CD4-positive, alpha-beta T cell treated with Interleukin-17A for 1 hour (primary cell): ENCODE data around the gene NFYC.
"Not testable (repeated sequence)": the region's sequence is repeated elsewhere in the genome, so short reads cannot be mapped to it uniquely, and the experiment has no call there.

Source experiments
- DNase-seq: peaks from one replicate; pipeline ENCODE4 v3.0.0-alpha.2; 2020

The NFYC gene

DNA sequence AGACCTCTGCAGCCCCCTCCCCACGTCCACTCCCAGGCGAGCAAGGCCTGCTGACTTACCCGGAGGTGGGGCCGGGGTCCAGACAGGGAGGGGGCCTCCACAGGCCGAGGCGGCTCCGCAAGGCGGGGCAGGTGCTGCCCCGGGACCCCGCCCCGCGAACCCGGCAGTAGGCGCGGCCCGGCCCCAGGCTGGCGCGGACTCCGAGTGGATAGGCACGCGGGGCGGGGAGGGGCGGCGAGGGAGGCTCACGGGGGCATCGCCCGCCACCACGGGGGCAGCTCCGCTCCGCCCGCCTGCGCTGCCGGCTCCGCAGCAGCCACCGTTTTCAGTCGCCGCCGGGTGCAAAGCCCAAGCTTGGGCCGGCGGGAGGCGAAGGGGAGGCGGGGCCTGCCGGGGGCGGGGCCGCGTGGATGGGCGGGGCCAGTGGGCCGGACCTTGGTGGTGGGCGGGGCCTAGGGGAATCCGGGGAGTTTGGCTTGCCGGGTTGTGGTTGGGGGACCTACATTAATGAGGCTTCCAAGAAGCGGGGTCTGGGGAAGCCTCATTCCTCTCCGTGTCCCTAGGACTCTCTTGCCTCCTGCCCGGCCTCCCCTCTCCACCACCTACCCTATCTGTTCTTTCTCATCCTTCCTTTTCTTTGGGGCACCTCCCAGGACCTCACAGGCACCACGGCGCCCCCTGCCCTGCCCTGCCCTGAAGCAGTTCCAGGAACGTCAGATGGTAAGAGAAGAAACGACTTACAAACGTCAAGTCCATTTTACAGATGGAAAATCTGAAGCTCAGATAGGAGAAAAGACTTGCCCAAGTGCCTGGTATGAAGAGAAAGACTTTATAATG, 26.0 kb upstream of the NFYC start, which contains the start of gene RIMS3:
Gene RIMS3 (minus strand): TSS at position 348 of the 837 bp plus-strand sequence. CDS start 23,757 bp downstream, outside the sequence.
- peak; percentile 88 for DNase-seq

GRCh38 chr1:40668769-40669525, 22.6 kb upstream of the NFYC start:
- DNase-seq = peak; percentile 85

DNA sequence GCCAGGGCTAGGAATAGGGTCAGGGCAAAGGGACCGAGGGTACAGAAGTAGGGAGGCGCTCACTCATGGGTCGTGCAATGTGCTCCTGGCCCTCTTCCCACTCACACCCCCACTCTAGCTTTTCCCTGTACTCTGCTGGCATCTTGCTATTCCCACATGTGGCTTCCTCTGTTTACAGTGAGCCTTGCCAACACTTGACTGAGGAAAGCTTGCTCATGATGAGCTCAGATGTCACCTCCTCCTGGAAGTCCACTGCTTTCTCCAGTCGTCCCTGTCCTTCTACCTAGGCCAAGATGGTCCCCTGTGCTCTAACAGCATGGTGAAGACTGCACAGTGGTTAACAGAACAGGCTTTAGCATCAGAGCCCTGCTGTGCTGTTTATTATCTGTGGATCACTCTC, 18.1 kb upstream of the NFYC start:
- no peak for DNase-seq

GRCh38 chr1:40676501-40676900, 15.0 kb upstream of the NFYC start:
- DNase-seq = no peak

GRCh38 chr1:40679165-40679953, 12.1 kb upstream of the NFYC start:
- DNase-seq = no peak

GRCh38 chr1:40684669-40685068, 6.8 kb upstream of the NFYC start:
- no peak for DNase-seq

- DNase-seq = no peak
These were observed 4.4 kb upstream of the NFYC start for GRCh38 chr1:40687059-40687458.

DNA sequence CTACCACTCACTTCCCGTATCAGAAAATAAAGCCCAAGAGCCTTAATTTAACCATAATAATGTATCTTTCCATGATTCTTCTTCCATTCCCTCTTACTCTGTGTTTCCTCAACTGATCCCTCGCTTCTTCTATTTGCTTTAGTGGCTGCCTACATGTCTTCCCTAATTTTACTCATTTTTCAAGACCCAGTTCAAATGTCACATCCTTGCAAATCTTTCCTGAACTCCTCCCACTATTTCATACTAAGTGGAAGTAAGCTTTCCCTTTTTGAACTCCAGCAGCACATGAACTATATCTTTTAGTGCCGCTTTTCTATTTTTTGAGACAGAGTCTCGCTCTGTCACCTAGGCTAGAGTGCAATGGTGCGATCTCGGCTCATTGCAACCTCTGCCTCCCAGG, 3.8 kb upstream of the NFYC start:
- no peak for DNase-seq

DNA sequence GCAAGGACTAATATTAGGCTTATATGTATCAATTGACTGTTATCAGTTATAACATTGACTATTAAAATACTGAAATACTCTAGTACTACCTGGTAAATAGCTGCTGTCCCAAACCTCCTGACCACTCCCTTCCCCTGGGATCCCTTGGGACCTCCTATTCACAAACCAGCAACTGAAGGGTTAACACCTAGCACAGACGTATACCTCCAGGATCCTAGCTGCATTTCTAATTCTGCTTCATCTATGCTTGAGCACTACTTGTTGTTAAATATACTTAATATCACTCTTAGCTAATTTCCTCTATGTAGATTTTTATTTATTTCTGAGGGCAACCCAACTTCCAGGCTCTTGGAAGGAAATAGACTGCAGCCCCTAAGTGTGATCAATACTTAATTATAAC, 1.8 kb upstream of the NFYC start:
- DNase-seq = no peak

DNA sequence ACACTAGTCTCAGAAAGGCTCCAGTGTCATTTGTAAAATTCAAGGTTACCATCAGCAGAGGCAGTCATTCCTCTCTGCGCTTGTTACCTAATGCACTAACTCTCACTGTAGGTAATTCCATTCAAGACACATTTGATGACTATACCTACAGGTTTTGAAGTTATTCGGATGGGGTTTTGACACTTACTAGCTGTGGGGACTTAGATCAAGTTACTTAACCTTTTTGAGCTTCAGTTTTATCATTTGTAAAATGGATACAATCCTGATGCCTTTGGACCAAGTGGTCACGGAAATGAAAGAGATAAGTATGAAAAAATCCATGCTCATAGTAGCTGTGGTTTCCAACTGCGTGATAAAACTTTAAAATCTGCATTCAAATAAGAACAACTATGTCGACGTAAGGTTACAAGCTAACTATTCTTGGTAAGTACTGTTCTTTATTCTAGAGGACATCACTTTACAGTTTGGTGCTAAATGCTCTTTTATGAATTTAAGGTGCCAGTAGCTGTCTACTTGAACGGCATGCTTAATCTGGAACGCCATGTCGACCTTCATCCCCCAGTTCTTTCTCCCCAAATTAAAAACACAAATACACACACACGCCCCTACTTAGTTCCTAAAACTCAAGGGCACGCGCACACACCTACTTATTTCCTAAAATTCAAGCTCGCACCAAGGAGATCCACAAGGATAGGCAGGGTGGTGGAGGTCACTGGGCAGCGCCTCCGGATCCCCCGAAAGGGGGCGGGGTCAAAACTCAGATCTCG, 550 bp upstream of the NFYC start:
- no peak for DNase-seq

- no peak for DNase-seq
These were observed 958 bp downstream of the NFYC start for GRCh38 chr1:40692429-40692895.

DNA sequence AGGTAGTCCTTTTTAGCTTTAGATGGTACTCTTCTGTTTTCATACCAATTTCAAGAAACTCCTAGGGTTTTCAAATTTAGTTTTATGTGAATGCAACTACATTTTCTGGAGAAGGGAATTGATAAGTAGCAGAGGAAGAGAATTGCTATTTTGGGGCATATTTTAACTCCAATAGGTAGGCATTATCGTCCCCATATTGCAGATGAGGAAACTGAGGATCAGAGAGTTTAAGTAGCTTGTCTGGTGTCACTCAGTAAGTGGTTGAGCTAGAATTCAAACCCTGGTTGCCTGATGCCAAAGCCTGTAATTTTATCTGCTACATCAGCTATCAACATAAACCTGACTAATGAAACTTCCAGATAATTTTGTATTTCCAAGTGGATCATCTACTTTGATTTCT, 1.9 kb downstream of the NFYC start:
- DNase-seq = no peak

DNA sequence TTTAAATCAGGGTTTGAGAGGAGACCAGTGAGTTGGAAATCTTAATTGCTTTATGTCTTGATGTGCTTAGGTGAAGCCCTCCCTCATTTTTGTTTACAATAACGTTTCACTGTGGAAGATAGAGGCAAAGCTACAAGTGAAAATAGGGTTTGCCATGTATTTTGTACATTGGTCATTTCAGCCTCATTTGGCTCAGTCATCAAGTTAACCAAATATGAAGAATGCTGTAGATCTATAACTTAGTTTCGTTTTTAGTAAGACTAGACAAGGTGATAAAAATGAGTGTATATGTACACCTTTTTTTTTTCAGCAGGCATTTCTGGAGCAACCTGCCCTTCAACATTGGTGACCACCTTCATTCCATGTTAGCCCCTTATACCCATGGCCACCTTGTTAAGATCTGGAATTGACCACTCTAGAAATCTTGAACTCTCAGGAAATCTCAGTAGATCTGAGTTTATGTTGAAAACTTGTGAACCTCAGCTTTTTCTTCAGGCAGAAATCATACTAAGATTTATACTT, 2.9 kb downstream of the NFYC start:
- no peak for DNase-seq

GRCh38 chr1:40696294-40696693, 4.8 kb downstream of the NFYC start:
- DNase-seq = no peak

DNA sequence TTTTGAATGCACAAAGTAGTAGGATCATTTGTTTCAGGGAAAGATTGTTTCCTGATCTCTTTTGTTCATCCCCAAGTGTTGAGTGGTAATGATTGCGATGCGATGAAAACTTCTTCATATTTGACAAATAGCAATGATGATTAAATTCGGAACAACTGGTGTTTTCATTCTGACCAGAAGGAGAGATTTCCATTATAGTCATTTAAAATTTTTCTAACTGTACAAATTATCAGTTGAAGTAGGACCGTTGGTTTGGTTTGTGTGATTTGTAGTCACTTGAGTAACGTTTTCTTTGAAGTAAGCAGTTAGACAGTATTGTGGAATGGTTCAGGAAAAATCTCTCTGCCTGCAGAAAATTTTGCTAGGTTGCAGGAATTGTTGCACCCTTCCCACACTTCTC, 5.9 kb downstream of the NFYC start:
- DNase-seq = no peak

DNA sequence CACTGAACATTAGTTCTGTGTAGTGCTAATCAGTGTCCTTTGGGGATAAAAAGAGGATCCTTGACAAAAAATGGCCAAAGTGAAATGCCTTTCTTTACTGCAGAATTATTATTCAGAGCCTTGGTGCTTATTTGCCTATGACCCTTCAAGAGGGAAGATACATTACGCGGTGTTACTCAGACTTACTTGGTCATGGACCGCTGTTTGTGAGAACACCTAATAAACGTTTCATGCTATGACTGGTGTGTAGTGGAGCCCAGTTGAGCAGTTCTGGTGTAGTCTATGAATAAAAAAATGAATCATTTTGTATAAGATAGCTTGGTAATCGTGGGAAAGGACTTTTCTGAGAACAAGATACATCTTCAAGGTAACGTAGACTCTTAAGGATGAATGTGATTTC, 8.3 kb downstream of the NFYC start:
- no peak for DNase-seq

- DNase-seq = no peak
These were observed 10.2 kb downstream of the NFYC start for GRCh38 chr1:40701684-40702083.

- DNase-seq = not testable (repeated sequence)
These were observed 11.3 kb downstream of the NFYC start for GRCh38 chr1:40702810-40703209.

GRCh38 chr1:40703316-40703715, 11.8 kb downstream of the NFYC start:
- no peak for DNase-seq

GRCh38 chr1:40704817-40705733, 13.6 kb downstream of the NFYC start:
- no peak for DNase-seq

DNA sequence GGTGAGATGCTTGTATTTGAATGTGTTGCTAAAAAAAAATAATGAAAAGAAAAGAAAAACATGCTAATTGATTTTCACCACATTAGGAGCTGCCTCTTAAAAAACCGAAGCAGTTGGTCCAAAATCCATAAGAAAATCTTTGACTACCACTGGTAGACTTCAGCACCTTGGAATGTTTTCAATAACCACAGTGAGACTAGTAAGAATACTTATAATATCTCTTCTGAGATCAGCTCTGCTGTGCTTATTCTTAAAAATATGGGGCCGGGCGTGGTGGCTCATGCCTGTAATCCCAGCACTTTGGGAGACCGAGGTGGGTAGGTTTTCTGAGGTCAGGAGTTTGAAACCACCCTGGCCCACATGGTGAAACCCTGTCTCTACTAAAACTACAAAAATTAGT, 15.1 kb downstream of the NFYC start:
- no peak for DNase-seq
